RWPE2 (cell line): Measurements from ENCODE around the gene SP5.
"Not testable (repeated sequence)": the region's sequence is repeated elsewhere in the genome, so short reads cannot be mapped to it uniquely, and the experiment has no call there.

ENCODE experiments used
- ATAC-seq: fragments of 200-7000 bp; cut with Tn5 transposase; 3 replicates; pipeline ENCODE4 v1.9.1; 2021; ENCODE audit warnings: low read depth
- DNase-seq: peaks from one replicate; pipeline ENCODE4 v3.0.0-alpha.2; 2020; ENCODE audit warnings: low spot score
- H3K27ac ChIP-seq: fragments of 450-650 bp; 2 replicates; pipeline ENCODE4 v1.5.1; 2017; ENCODE audit warnings: mild to moderate bottlenecking; ENCODE audit not compliant: poor library complexity, severe bottlenecking
- H3K27me3 ChIP-seq: fragments of 250-450 bp; sonication (Bioruptor Pico); 2 replicates; pipeline ENCODE4 v1.5.1; 2021; ENCODE audit warnings: mild to moderate bottlenecking, moderate library complexity; ENCODE audit not compliant: insufficient read depth, poor library complexity, severe bottlenecking
- H3K36me3 ChIP-seq: fragments of 250-450 bp; sonication (Bioruptor Pico); 2 replicates; pipeline ENCODE4 v1.5.1; 2020; ENCODE audit warnings: low read depth, mild to moderate bottlenecking, moderate library complexity
- H3K4me1 ChIP-seq: fragments of 250-450 bp; sonication (Bioruptor Pico); 2 replicates; pipeline ENCODE4 v1.5.1; 2021; ENCODE audit warnings: mild to moderate bottlenecking, moderate library complexity; ENCODE audit not compliant: insufficient read depth, poor library complexity, severe bottlenecking
- H3K4me3 ChIP-seq: fragments of 250-450 bp; sonication (Bioruptor Pico); 2 replicates; pipeline ENCODE4 v1.5.1; 2021; ENCODE audit warnings: mild to moderate bottlenecking, moderate library complexity; ENCODE audit not compliant: severe bottlenecking
- H3K9me3 ChIP-seq: fragments of 250-450 bp; sonication (Bioruptor Pico); 2 replicates; pipeline ENCODE4 v1.5.1; 2021; ENCODE audit warnings: mild to moderate bottlenecking, moderate library complexity; ENCODE audit not compliant: severe bottlenecking
- CTCF ChIP-seq: fragments of 450-650 bp; IDR thresholded peaks from one replicate; pipeline ENCODE4 v1.5.1; 2017; ENCODE audit warnings: mild to moderate bottlenecking, moderate library complexity; ENCODE audit not compliant: poor library complexity, severe bottlenecking

Gene SP5

GRCh38 chr2:170745305-170745704 is 30.2 kb downstream of the SP5 start:
- ATAC-seq (no peak), DNase-seq (no peak)
- Histone ChIP-seq H3K27me3 (no peaks in the 10 kb centered on the region), H3K4me3 (no peak overlapping the region), H3K36me3 (no peaks in the 10 kb centered on the region), H3K27ac (peak overlapping the region; percentile 100), H3K4me1 (peaks cover 23% of the 10 kb centered on the region), H3K9me3 (no peaks in the 10 kb centered on the region)
- TF ChIP-seq CTCF = no peak

- peak overlapping the region; percentile 31 for H3K27ac ChIP-seq
- no peaks in the 10 kb centered on the region for H3K9me3 ChIP-seq
- ATAC-seq (peak; percentile 90), DNase-seq (no peak)
- TF ChIP-seq CTCF = no peak
- H3K27me3 ChIP-seq = no peaks in the 10 kb centered on the region
- H3K36me3 ChIP-seq = no peaks in the 10 kb centered on the region
- no peak overlapping the region for H3K4me3 ChIP-seq
- H3K4me1 ChIP-seq = peaks cover 20% of the 10 kb centered on the region
Measured at GRCh38 chr2:170747921-170748320, 32.8 kb downstream of the SP5 start.

- not testable (repeated sequence) for H3K27ac ChIP-seq, H3K4me1 ChIP-seq, H3K27me3 ChIP-seq, H3K36me3 ChIP-seq, DNase-seq, H3K9me3 ChIP-seq, H3K4me3 ChIP-seq
- ATAC-seq = peak; percentile 74
Measured at GRCh38 chr2:170751555-170751954, 36.4 kb downstream of the SP5 start.

GRCh38 chr2:170761572-170761971 is 46.4 kb downstream of the SP5 start:
- no peak overlapping the region for H3K4me3 ChIP-seq
- TF ChIP-seq CTCF = no peak
- no peaks in the 10 kb centered on the region for H3K9me3 ChIP-seq
- no peaks in the 10 kb centered on the region for H3K27me3 ChIP-seq
- H3K27ac ChIP-seq = no peak overlapping the region
- DNase-seq = no peak
- H3K36me3 ChIP-seq = no peaks in the 10 kb centered on the region
- no peaks in the 10 kb centered on the region for H3K4me1 ChIP-seq
- no peak for ATAC-seq

- Histone ChIP-seq H3K4me3 (no peak overlapping the region), H3K27ac (no peak overlapping the region), H3K9me3 (no peaks in the 10 kb centered on the region), H3K4me1 (no peaks in the 10 kb centered on the region), H3K36me3 (no peaks in the 10 kb centered on the region), H3K27me3 (no peaks in the 10 kb centered on the region)
- ATAC-seq (no peak), DNase-seq (no peak)
- no peak for TF ChIP-seq CTCF
Measured at GRCh38 chr2:170762760-170763159, 47.6 kb downstream of the SP5 start.

GRCh38 chr2:170763232-170763631 is 48.1 kb downstream of the SP5 start:
- TF ChIP-seq CTCF = no peak
- Histone ChIP-seq H3K9me3 (no peaks in the 10 kb centered on the region), H3K36me3 (no peaks in the 10 kb centered on the region), H3K27ac (no peak overlapping the region), H3K4me1 (no peaks in the 10 kb centered on the region), H3K4me3 (no peak overlapping the region), H3K27me3 (no peaks in the 10 kb centered on the region)
- ATAC-seq (no peak), DNase-seq (no peak)
